NCI-H82 treated with DMSO at 0.1 percent for 48 hours (cell line): ENCODE data around the gene SUCLG2.

ENCODE experiments used
- DNase-seq: peaks from one replicate; lab custom pipeline; 2025; ENCODE audit not compliant: unreplicated experiment; lab: John Stamatoyannopoulos, UW

Gene SUCLG2

DNA sequence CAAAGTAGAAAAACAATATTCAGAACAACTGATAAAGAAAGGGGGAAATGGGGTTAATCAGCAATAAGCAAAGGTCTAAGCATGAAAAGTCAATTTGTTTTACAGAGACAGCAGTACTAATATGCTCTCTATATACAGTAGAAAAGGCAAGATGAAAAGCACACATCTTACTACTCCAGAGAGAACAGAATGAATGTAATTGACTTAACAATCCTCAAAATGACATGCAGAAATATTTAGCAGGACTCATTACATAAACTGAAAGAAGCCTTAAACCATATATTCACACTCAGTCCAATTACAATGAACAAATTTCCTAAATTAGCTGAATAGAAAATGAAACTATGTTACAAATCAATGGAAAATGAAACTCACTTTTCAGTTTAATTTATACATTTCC is 319.8 kb downstream of the SUCLG2 start:
- no peak for DNase-seq

DNA sequence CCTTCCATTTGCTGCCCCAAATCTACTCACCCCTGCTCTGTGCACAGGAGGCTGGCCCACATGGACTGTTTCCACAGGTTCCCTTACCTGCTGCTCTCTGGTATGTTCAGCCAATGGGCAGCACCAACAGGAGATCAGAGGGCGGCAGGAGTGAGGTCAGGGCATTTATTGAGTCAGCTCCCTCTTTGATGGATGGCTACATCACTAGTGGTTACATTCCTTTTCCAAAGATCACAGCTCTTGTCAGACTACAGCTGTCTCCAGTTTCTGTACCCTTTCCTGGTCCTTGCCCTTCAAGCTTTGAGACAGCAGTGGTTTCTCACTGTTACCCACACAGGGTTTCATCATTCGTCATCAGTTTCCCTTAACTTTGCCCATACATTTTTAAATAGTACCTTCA is 325.1 kb downstream of the SUCLG2 start:
- no peak for DNase-seq

DNA sequence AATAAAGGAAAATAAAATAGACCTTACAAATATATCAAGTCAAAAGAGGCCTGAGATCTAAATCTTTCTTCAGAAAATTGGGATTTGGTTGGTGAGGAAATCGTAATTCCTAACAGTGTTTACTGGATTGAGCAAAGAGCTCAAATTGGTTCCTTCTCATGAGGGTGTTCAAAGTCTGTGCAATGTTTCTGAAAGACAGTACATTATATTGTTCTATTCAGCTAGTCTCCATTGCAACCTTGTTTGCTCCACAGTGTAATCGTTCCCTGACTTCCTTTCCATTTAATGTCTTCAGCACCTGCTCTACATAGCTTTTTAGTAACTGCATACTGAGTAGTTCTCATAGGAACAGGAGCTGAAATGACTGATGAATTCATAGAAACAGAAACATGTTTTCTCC is 326.8 kb downstream of the SUCLG2 start:
- DNase-seq: no peak

GRCh38 chr3:67325231-67325630 is 329.2 kb downstream of the SUCLG2 start:
- no peak for DNase-seq
